OCI-LY1 (cell line): ENCODE results near the gene FAM124A.

Experiments
- H2AFZ ChIP-seq: fragments of 200-600 bp; sonication (generic), shearing (Covaris generic); 2 replicates; pipeline ENCODE4 v1.6.0; 2014; ENCODE audit warnings: antibody characterized with exemption, mild to moderate bottlenecking, low read length
- H3F3A ChIP-seq: fragments of 200-600 bp; sonication (generic), shearing (Covaris generic); 2 replicates; pipeline ENCODE4 v1.6.0; 2014; ENCODE audit warnings: mild to moderate bottlenecking, antibody characterized with exemption, low read length, moderate library complexity; ENCODE audit not compliant: insufficient read depth
- H3K27ac ChIP-seq: fragments of 200-600 bp; sonication (generic); 2 replicates; pipeline ENCODE4 v1.5.1; 2014; ENCODE audit warnings: low read length, mixed run types, mild to moderate bottlenecking, low read depth; ENCODE audit not compliant: poor library complexity, severe bottlenecking
- H3K27me3 ChIP-seq: fragments of 200-600 bp; sonication (generic); 2 replicates; pipeline ENCODE4 v1.6.0; 2014; ENCODE audit warnings: antibody characterized with exemption, mild to moderate bottlenecking, low read length, moderate library complexity; ENCODE audit not compliant: insufficient read depth
- H3K36me3 ChIP-seq: fragments of 200-600 bp; sonication (generic); 2 replicates; pipeline ENCODE4 v1.6.1; 2014; ENCODE audit warnings: mild to moderate bottlenecking, antibody characterized with exemption, low read length, moderate library complexity, mixed read lengths; ENCODE audit not compliant: insufficient read depth
- H3K4me1 ChIP-seq: fragments of 200-600 bp; sonication (generic); 2 replicates; pipeline ENCODE4 v1.5.1; 2014; ENCODE audit warnings: mild to moderate bottlenecking, low read length, moderate library complexity; ENCODE audit not compliant: insufficient read depth, severe bottlenecking
- H3K4me2 ChIP-seq: fragments of 200-600 bp; sonication (generic), shearing (Covaris generic); 2 replicates; pipeline ENCODE4 v1.6.1; 2014; ENCODE audit warnings: low read length
- H3K4me3 ChIP-seq: fragments of 200-600 bp; sonication (generic); 2 replicates; pipeline ENCODE4 v1.5.1; 2014; ENCODE audit warnings: low read length, low read depth, mild to moderate bottlenecking, mixed read lengths; ENCODE audit not compliant: poor library complexity, severe bottlenecking
- H3K79me2 ChIP-seq: fragments of 200-600 bp; shearing (Covaris generic); 2 replicates; pipeline ENCODE4 v1.6.1; 2016; ENCODE audit warnings: mixed run types, low read length, mixed read lengths; ENCODE audit not compliant: insufficient read depth
- H3K9ac ChIP-seq: fragments of 200-600 bp; sonication (generic), shearing (Covaris generic); 2 replicates; pipeline ENCODE4 v1.6.1; 2014; ENCODE audit warnings: mild to moderate bottlenecking, low read length, mixed read lengths
- H3K9me2 ChIP-seq: fragments of 200-600 bp; sonication (generic), shearing (Covaris generic); 2 replicates; pipeline ENCODE4 v1.6.1; 2014; ENCODE audit warnings: low read depth, mild to moderate bottlenecking, low read length, mixed read lengths
- H3K9me3 ChIP-seq: fragments of 200-600 bp; shearing (Covaris generic); 2 replicates; pipeline ENCODE4 v1.6.1; 2014; ENCODE audit warnings: low read length, mixed read lengths
- H4K20me1 ChIP-seq: fragments of 200-600 bp; sonication (generic), shearing (Covaris generic); 2 replicates; pipeline ENCODE4 v1.6.0; 2016; ENCODE audit warnings: mild to moderate bottlenecking, low read length; ENCODE audit not compliant: insufficient read depth
- CTCF ChIP-seq: fragments of 200-600 bp; sonication (generic), shearing (Covaris generic); IDR thresholded peaks from 2 replicates; pipeline ENCODE4 v1.5.1; 2017; ENCODE audit warnings: mild to moderate bottlenecking, antibody characterized with exemption, low read length, moderate library complexity, mixed read lengths
- EZH2 ChIP-seq: fragments of 200-600 bp; sonication (generic), shearing (Covaris generic); IDR thresholded peaks from 2 replicates; pipeline ENCODE4 v1.8.0; 2017; ENCODE audit warnings: borderline replicate concordance, mixed run types, mild to moderate bottlenecking, antibody characterized with exemption, low read length, moderate library complexity, mixed read lengths

The FAM124A gene

GRCh38 chr13:51207881-51208280, 14.3 kb upstream of the FAM124A start:
- H3K9me2 ChIP-seq = no peaks in the 10 kb centered on the region
- no peaks in the 10 kb centered on the region for H3K4me1 ChIP-seq
- H3K4me3 ChIP-seq = no peak overlapping the region
- no peaks in the 10 kb centered on the region for H3F3A ChIP-seq
- no peaks in the 10 kb centered on the region for H3K9me3 ChIP-seq
- H3K4me2 ChIP-seq = no peak overlapping the region
- H3K27ac ChIP-seq = no peak overlapping the region
- H3K9ac ChIP-seq = no peak overlapping the region
- H2AFZ ChIP-seq = no peak overlapping the region
- no peaks in the 10 kb centered on the region for H4K20me1 ChIP-seq
- TF ChIP-seq EZH2 = no peak
- TF ChIP-seq CTCF = no peak
- no peaks in the 10 kb centered on the region for H3K79me2 ChIP-seq
- no peaks in the 10 kb centered on the region for H3K36me3 ChIP-seq
- H3K27me3 ChIP-seq = 0 out of 2 replicates have a peak, but pooled peaks cover 4% of the 10 kb centered on the region

- Histone ChIP-seq H4K20me1 (no peaks in the 10 kb centered on the region), H3K27me3 (0 out of 2 replicates have a peak, but pooled peaks cover 4% of the 10 kb centered on the region), H3K79me2 (no peaks in the 10 kb centered on the region), H3K27ac (no peak overlapping the region), H3K9me2 (no peaks in the 10 kb centered on the region), H3K9ac (no peak overlapping the region), H3K9me3 (no peaks in the 10 kb centered on the region), H2AFZ (no peak overlapping the region), H3K4me3 (no peak overlapping the region), H3K4me2 (no peak overlapping the region), H3F3A (no peaks in the 10 kb centered on the region), H3K4me1 (no peaks in the 10 kb centered on the region), H3K36me3 (no peaks in the 10 kb centered on the region)
- no peak for TF ChIP-seq CTCF
- no peak for TF ChIP-seq EZH2
These were observed 13.5 kb upstream of the FAM124A start for GRCh38 chr13:51208716-51209115.

- H3K79me2 ChIP-seq = no peaks in the 10 kb centered on the region
- H3K9me3 ChIP-seq = no peaks in the 10 kb centered on the region
- 0 out of 2 replicates have a peak, but pooled peaks cover 4% of the 10 kb centered on the region for H3K27me3 ChIP-seq
- no peaks in the 10 kb centered on the region for H4K20me1 ChIP-seq
- no peaks in the 10 kb centered on the region for H3K4me1 ChIP-seq
- H3K36me3 ChIP-seq = no peaks in the 10 kb centered on the region
- no peak overlapping the region for H3K9ac ChIP-seq
- H2AFZ ChIP-seq = no peak overlapping the region
- H3K4me3 ChIP-seq = no peak overlapping the region
- no peaks in the 10 kb centered on the region for H3K9me2 ChIP-seq
- H3F3A ChIP-seq = no peaks in the 10 kb centered on the region
- H3K4me2 ChIP-seq = no peak overlapping the region
- no peak overlapping the region for H3K27ac ChIP-seq
- TF ChIP-seq CTCF (no peak), EZH2 (no peak)
These were observed 10.3 kb upstream of the FAM124A start for GRCh38 chr13:51211910-51212309.
